AG09309 (cell line): ENCODE data around the gene EPB41L4A.
A peak's percentile ranks its signal among the peaks of the same experiment; 100 is the strongest.
"Not testable (repeated sequence)": the region's sequence is repeated elsewhere in the genome, so short reads cannot be mapped to it uniquely, and the experiment has no call there.

ENCODE experiments used
- DNase-seq: peaks from one replicate; pipeline ENCODE4 v3.0.0-alpha.2; 2010; ENCODE audit warnings: low read depth
- H3K4me3 ChIP-seq: 2 replicates; pipeline ENCODE4 v1.5.1; 2011; ENCODE audit warnings: mild to moderate bottlenecking, low read depth, low read length, moderate library complexity; ENCODE audit not compliant: control insufficient read depth
- TF ChIP-seq, protein P1 (sequence below): IDR thresholded peaks from 2 replicates; pipeline ENCODE4 v1.5.1; 2011; ENCODE audit warnings: mild to moderate bottlenecking, low read depth, low read length, inconsistent platforms; ENCODE audit not compliant: insufficient read depth, control insufficient read depth; ENCODE audit errors: missing control alignments

The EPB41L4A gene

DNA sequence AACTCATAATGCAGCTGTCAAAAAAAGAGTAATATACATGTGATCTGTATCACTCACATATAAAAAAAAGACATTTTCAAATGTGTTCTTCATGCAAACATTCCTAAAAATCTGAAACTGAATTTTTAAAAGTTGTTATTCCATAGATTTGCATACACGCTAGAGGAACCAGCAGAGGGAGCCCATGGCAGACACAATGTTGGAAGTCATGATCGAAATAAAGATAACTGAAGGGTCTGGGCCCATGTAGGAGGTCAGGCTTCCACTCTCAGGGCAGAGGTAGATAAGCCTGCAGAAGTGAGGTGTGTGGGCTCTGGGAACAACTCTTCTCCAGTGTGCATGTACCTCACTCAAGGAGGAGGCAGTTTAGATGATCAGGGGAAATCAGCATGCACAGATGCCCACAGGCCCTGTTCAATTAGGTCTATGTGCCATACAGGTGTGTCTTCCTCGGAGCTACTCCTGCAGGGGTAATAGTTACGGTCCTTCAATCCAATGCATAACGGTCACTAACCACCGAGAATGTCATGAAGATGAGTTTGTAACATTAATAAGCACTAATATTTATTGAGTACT lies 208.6 kb downstream of the EPB41L4A start:
- H3K4me3 ChIP-seq: no peak overlapping the region
- DNase-seq: no peak
- TF ChIP-seq, protein P1, sequence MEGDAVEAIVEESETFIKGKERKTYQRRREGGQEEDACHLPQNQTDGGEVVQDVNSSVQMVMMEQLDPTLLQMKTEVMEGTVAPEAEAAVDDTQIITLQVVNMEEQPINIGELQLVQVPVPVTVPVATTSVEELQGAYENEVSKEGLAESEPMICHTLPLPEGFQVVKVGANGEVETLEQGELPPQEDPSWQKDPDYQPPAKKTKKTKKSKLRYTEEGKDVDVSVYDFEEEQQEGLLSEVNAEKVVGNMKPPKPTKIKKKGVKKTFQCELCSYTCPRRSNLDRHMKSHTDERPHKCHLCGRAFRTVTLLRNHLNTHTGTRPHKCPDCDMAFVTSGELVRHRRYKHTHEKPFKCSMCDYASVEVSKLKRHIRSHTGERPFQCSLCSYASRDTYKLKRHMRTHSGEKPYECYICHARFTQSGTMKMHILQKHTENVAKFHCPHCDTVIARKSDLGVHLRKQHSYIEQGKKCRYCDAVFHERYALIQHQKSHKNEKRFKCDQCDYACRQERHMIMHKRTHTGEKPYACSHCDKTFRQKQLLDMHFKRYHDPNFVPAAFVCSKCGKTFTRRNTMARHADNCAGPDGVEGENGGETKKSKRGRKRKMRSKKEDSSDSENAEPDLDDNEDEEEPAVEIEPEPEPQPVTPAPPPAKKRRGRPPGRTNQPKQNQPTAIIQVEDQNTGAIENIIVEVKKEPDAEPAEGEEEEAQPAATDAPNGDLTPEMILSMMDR: peak; percentile 68

DNA sequence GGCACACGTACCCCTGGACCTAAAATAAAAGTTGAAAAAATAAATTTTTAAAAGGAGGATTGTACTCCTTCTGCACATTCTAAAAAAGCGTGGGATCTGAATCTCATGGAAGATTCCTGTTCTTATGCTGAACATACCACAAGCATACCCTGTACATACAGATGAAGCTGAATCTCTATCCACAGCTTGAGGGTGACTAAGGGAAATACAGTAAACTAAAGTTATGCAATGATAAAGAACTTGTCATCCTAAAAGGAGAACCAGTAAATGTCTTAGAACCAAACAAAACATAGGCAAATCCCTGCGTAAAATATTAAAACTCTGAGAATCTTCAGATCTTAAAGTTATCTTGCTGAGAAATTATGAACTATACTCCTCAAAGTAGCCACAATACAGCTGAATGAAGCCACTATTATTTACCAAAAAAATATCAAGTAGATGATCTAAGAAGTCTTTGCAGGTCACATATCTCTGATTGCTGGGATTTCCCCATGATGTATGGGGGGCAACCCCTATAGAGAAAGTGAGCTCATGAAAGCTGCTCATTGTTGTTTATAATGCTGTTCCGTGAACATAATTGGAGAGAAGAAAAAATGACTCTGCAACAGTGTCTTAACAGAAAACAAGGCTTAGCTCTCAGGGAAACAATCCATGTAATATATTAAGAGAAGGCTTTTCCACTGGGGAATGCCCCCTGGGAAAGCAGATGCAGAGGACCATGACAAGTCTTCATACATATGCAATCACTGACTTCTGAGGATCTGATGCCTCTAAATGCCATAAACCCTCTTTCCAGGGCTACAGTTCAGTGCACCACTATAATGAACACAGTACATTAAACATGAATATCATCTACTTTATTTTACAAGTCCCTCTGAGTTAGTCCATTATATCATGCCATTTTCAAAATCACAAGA lies 210.1 kb downstream of the EPB41L4A start:
- TF ChIP-seq, protein P1: no peak
- H3K4me3 ChIP-seq: no peak overlapping the region
- DNase-seq: no peak

DNA sequence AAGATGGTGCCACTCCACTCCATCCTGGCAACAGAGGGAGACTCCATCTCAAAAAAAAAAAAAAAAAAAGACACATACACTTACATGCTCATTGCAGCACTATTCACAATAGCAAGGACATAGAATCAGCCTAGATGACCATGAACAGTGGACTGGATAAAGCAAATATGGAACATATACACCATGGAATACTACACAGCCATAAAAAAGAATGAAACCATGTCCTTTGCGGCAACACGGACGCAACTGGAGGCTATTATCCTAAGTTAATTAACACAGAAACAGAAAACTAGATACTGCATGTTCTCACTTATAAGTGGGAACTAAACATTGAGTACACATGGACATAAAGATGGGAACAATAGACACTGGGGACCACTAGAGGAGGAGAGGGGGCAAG lies 210.9 kb downstream of the EPB41L4A start:
- DNase-seq, H3K4me3 ChIP-seq: not testable (repeated sequence)

DNA sequence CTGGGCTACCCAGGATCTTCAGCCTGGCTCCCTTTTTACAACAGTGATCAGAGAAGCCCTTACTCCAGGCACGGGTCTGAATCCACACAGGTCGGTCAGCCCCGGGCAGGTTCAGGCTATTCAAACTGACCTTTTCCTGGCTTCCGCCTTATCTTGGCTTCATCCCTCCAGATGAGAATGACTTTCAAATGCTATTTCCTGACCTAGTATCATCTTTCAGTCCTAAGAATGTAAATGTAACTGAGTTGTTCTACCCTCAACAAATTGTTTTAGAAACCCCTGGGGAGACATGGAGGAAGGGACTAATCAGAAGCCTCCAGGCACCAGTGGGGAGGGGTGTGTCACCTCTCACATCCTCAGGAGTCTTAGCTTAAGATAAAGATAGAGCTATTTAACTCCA lies 213.2 kb downstream of the EPB41L4A start:
- DNase-seq: no peak
- no peak overlapping the region for H3K4me3 ChIP-seq
- TF ChIP-seq, protein P1: no peak

DNA sequence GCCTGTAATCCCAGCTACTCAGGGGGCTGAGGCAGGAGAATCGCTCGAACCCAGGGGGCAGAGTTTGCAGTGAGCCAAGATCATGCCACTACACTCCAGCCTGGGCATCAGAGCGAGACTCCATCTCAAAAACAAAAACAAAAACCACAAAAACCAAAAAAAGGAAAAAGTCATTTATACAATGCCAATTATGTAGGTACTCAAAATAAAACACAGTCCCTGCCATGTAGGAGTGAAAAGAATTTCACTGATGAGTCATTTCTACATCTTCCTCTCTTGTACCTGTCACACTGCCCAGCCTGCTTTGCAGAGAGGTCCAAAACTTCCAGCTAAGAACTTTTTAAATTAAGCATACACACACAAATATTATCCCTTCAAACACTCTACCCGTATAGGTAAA lies 215.8 kb downstream of the EPB41L4A start:
- H3K4me3 ChIP-seq: no peak overlapping the region
- no peak for DNase-seq
- TF ChIP-seq, protein P1: no peak

DNA sequence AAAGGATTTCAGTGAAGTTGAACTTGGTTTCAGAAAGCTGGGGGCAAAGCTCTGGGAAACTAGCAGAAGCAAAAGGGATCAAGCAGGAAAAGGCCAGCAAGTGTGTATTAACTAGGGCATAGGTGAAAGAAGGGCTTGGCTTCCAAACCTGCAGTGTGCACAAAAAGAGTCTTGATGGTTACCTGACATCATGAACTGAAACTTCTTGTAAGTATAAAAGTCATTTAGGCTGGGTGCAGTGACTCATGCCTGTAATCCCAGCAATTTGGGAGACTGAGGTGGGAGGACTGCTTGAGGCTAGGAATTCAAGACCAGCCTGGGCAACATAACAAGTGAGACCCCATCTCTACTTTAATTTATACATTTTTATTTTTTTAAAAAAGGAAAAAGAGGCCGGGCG lies 216.4 kb downstream of the EPB41L4A start:
- no peak for DNase-seq
- TF ChIP-seq, protein P1: no peak
- H3K4me3 ChIP-seq: no peak overlapping the region

DNA sequence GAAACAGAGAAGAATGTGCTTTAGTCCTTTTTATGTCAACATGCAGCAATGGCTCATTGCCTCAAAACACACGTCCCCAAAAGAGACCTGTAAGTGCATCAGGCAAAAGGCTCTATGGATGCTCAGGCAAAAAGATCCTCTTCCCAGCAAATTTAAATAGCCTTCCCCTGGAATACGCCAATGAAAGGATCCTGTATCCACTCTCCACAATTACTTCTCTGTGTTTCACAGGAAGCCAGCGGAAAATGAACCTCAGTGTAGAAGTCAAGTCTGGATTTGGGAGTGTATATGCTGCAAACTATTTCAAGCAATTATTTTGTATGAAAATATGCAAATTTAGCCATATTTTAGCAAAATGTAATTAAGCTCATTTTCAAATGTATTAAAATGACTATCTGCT lies 217.9 kb downstream of the EPB41L4A start:
- no peak for DNase-seq
- no peak overlapping the region for H3K4me3 ChIP-seq
- TF ChIP-seq, protein P1: no peak
